DOHH2 (cell line): ENCODE measurements around the gene YES1.

ENCODE experiments used
- H3F3A ChIP-seq: fragments of 200-600 bp; sonication (generic), shearing (Covaris generic); 2 replicates; pipeline ENCODE4 v1.6.0; 2016; ENCODE audit warnings: antibody characterized with exemption, mild to moderate bottlenecking; ENCODE audit not compliant: control insufficient read depth, insufficient read depth
- H3K27ac ChIP-seq: fragments of 200-600 bp; sonication (generic); 2 replicates; pipeline ENCODE4 v1.5.1; 2014; ENCODE audit warnings: low read depth, mild to moderate bottlenecking, low read length, moderate library complexity
- H3K27me3 ChIP-seq: fragments of 200-600 bp; sonication (generic); 2 replicates; pipeline ENCODE4 v1.6.1; 2014; ENCODE audit warnings: mild to moderate bottlenecking, low read length, mixed read lengths; ENCODE audit not compliant: control insufficient read depth
- H3K36me3 ChIP-seq: fragments of 200-600 bp; sonication (generic); 2 replicates; pipeline ENCODE4 v1.6.1; 2014; ENCODE audit warnings: mild to moderate bottlenecking, low read length, moderate library complexity, mixed read lengths; ENCODE audit not compliant: control insufficient read depth
- H3K4me1 ChIP-seq: fragments of 200-600 bp; sonication (generic); 2 replicates; pipeline ENCODE4 v1.6.1; 2014; ENCODE audit warnings: mild to moderate bottlenecking, low read length, mixed read lengths; ENCODE audit not compliant: control insufficient read depth
- H3K4me2 ChIP-seq: fragments of 200-600 bp; sonication (generic); 2 replicates; pipeline ENCODE4 v1.6.0; 2014; ENCODE audit warnings: mild to moderate bottlenecking, low read length, moderate library complexity
- H3K4me3 ChIP-seq: fragments of 200-600 bp; sonication (generic); 2 replicates; pipeline ENCODE4 v1.5.1; 2014; ENCODE audit warnings: mild to moderate bottlenecking, low read length, mixed read lengths
- H3K79me2 ChIP-seq: fragments of 200-600 bp; sonication (generic); 2 replicates; pipeline ENCODE4 v1.6.1; 2014; ENCODE audit warnings: mild to moderate bottlenecking, low read length, mixed read lengths; ENCODE audit not compliant: control insufficient read depth
- H3K9me2 ChIP-seq: fragments of 200-600 bp; sonication (generic); replicated peaks from 2 replicates; pipeline ENCODE4 v1.6.1; 2014; ENCODE audit warnings: mild to moderate bottlenecking, low read length, mixed read lengths; ENCODE audit not compliant: control insufficient read depth
- H3K9me3 ChIP-seq: fragments of 200-600 bp; sonication (generic); 2 replicates; pipeline ENCODE4 v1.6.1; 2014; ENCODE audit warnings: antibody characterized with exemption, low read length, mixed read lengths; ENCODE audit not compliant: control insufficient read depth, insufficient read depth
- H4K20me1 ChIP-seq: fragments of 200-600 bp; sonication (generic); 2 replicates; pipeline ENCODE4 v1.6.0; 2014; ENCODE audit warnings: low read depth, mild to moderate bottlenecking, antibody characterized with exemption, low read length, moderate library complexity; ENCODE audit not compliant: control insufficient read depth, insufficient read depth
- CTCF ChIP-seq: fragments of 200-600 bp; sonication (generic); IDR thresholded peaks from one replicate; pipeline ENCODE4 v1.5.1; 2014; ENCODE audit warnings: antibody characterized with exemption, mild to moderate bottlenecking, low read depth, low read length; ENCODE audit not compliant: poor library complexity, severe bottlenecking
- EZH2phosphoT487 ChIP-seq: fragments of 200-600 bp; sonication (generic); IDR thresholded peaks from 2 replicates; pipeline ENCODE4 v1.6.1; 2017; ENCODE audit warnings: borderline replicate concordance, mild to moderate bottlenecking, antibody characterized with exemption, low read length, moderate library complexity, mixed read lengths

Gene YES1

GRCh38 chr18:824179-824578 lies 12.1 kb upstream of the YES1 start:
- Histone ChIP-seq H3K9me3 (no peaks in the 10 kb centered on the region), H3F3A (no peaks in the 10 kb centered on the region), H3K4me1 (no peaks in the 10 kb centered on the region), H3K4me3 (no peak overlapping the region), H3K79me2 (no peaks in the 10 kb centered on the region), H3K27me3 (peaks cover 3% of the 10 kb centered on the region; the same call in 1 of the 2 replicates), H3K9me2 (no peaks in the 10 kb centered on the region), H3K36me3 (no peaks in the 10 kb centered on the region), H3K4me2 (no peak overlapping the region), H4K20me1 (no peaks in the 10 kb centered on the region), H3K27ac (no peak overlapping the region)
- TF ChIP-seq CTCF, result no peak

GRCh38 chr18:820591-821165 lies 8.6 kb upstream of the YES1 start:
- TF ChIP-seq EZH2phosphoT487 (no peak), CTCF (no peak)
- Histone ChIP-seq H3K4me3 (no peak overlapping the region), H3F3A (no peaks in the 10 kb centered on the region), H3K36me3 (no peaks in the 10 kb centered on the region), H3K4me2 (no peak overlapping the region), H3K9me3 (no peaks in the 10 kb centered on the region), H4K20me1 (no peaks in the 10 kb centered on the region), H3K9me2 (no peaks in the 10 kb centered on the region), H3K79me2 (no peaks in the 10 kb centered on the region), H3K27me3 (peaks cover 2% of the 10 kb centered on the region; the same call in 1 of the 2 replicates), H3K4me1 (no peaks in the 10 kb centered on the region), H3K27ac (no peak overlapping the region)

- no peaks in the 10 kb centered on the region for H3K9me2 ChIP-seq
- peaks cover 4% of the 10 kb centered on the region; the same call in 1 of the 2 replicates for H3K27me3 ChIP-seq
- H3K36me3 ChIP-seq, result no peaks in the 10 kb centered on the region
- no peaks in the 10 kb centered on the region for H4K20me1 ChIP-seq
- no peak overlapping the region for H3K4me3 ChIP-seq
- no peak overlapping the region for H3K27ac ChIP-seq
- no peaks in the 10 kb centered on the region for H3K9me3 ChIP-seq
- no peak overlapping the region for H3K4me2 ChIP-seq
- H3K4me1 ChIP-seq, result 0 out of 2 replicates have a peak, but pooled peaks cover 3% of the 10 kb centered on the region
- no peaks in the 10 kb centered on the region for H3F3A ChIP-seq
- TF ChIP-seq CTCF (no peak), EZH2phosphoT487 (no peak)
- no peaks in the 10 kb centered on the region for H3K79me2 ChIP-seq
These were observed 4.8 kb upstream of the YES1 start for GRCh38 chr18:816869-817268.
